Bronchial epithelial cell (primary cell): ENCODE data around the gene UHRF2. TPM values are rescaled to one million over a fixed set of nuclear protein-coding genes. Genes with fewer than 3 reads are reported as not detected.

Experiments
- DNase-seq: peaks from one replicate; pipeline ENCODE4 v3.0.0-alpha.2; 2010; ENCODE audit warnings: low read depth
- FAIRE-seq: peaks from 2 replicates; lab custom pipeline; 2011; peaks lifted over from hg19 to GRCh38; lab: Jason Lieb, UNC
- H3K27me3 ChIP-seq: 2 replicates; pipeline ENCODE4 v1.5.1; 2011; ENCODE audit warnings: low read length; ENCODE audit not compliant: control insufficient read depth, insufficient read depth
- H3K36me3 ChIP-seq: 2 replicates; pipeline ENCODE4 v1.5.1; 2011; ENCODE audit warnings: low read length; ENCODE audit not compliant: control insufficient read depth, insufficient read depth
- H3K4me3 ChIP-seq: 2 replicates; pipeline ENCODE4 v1.5.1; 2011; ENCODE audit warnings: mild to moderate bottlenecking, low read depth, low read length, control low read depth
- CTCF ChIP-seq: IDR thresholded peaks from 2 replicates; pipeline ENCODE4 v1.5.1; 2011; ENCODE audit warnings: mild to moderate bottlenecking, moderate library complexity, low read length, control low read depth, inconsistent platforms; ENCODE audit not compliant: insufficient read depth, severe bottlenecking
- total RNA-seq: library from RNA; depleted of rRNA; stranded (reverse); fragments of >200 nt; gene quantifications from 2 replicates; pipeline ENCODE4 v1.2.1, GENCODE V29; 2014

The UHRF2 gene
- total RNA-seq, 1 donor from 2014 or later = 49.5 TPM

GRCh38 chr9:6553866-6554265 lies 140.9 kb downstream of the UHRF2 start:
- no peak for DNase-seq
- TF ChIP-seq CTCF = no peak
- Histone ChIP-seq H3K27me3 (no peaks in the 10 kb centered on the region), H3K4me3 (no peak overlapping the region), H3K36me3 (no peaks in the 10 kb centered on the region)
- FAIRE-seq = no peak

Other genes with a start within 250 kb of the UHRF2 start
- gene IL33, start 197.4 kb upstream of the UHRF2 start, total RNA-seq = 1.0 and 2.4 TPM in 2 replicates
- not detected in 2 replicates for gene TPD52L3, start 84.8 kb upstream of the UHRF2 start, total RNA-seq
- gene GLDC, start 232.5 kb downstream of the UHRF2 start, total RNA-seq = not detected in 2 replicates